Lung microvascular endothelial cell (primary cell): ENCODE measurements around the gene SP100. TPM values are rescaled to one million over a fixed set of nuclear protein-coding genes. Genes with fewer than 3 reads are reported as not detected.
A peak's percentile ranks its signal among the peaks of the same experiment; 100 is the strongest.

Experiments
- DNase-seq, 2 donors: peaks; one replicate each; pipeline versions ENCODE4 v3.0.0 to v3.0.0-alpha.2; 2010; ENCODE audit warnings: low read depth in 2 of 2
- total RNA-seq: library from RNA; depleted of rRNA; stranded (reverse); fragments of >200 nt; gene quantifications from 2 replicates; pipeline ENCODE4 v1.2.1, GENCODE V29; 2014

SP100 gene
- total RNA-seq, 1 donor from 2014 or later, result 77.8 TPM

- DNase-seq, result no peak
These were observed 126.0 kb downstream of the SP100 start for GRCh38 chr2:230541934-230542380.

DNA sequence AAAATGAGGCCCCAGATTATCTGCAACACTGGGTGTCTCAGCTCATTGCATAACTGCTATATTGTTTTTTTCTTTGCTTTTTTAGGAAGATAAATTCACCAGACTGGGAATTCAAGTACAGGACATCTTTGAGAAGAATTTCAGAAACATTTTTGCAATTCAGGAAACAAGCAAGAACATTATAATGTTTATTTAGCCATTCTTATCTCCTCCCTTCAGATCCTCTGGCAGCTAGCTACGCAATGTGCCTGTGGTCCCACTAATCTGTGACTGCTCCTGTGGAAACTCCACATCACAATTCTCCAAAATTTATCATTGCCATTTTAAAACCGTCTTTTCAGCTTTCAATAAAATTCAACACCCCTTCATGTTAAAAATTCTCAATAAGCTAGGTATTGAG, 126.8 kb downstream of the SP100 start:
- no peak for DNase-seq

DNA sequence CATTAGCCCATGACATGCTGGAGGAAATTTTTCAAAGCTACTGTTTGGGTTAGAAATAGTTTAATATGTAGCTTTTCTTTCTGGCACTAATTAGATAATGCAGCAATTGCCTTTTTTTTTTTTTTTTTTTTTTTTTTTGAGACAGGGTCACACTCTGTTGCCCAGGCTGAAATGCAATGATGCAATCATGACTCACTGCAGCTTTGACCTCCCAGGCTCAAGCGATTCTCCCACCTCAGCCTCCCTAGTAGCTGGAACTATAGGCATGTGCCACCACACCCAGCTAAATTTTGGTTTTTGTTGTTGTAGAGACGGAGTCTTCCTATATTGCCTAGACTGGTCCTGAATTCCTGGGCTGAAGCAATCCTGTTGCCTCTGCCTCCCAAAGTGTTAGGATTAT, 136.2 kb downstream of the SP100 start:
- no peak for DNase-seq

DNA sequence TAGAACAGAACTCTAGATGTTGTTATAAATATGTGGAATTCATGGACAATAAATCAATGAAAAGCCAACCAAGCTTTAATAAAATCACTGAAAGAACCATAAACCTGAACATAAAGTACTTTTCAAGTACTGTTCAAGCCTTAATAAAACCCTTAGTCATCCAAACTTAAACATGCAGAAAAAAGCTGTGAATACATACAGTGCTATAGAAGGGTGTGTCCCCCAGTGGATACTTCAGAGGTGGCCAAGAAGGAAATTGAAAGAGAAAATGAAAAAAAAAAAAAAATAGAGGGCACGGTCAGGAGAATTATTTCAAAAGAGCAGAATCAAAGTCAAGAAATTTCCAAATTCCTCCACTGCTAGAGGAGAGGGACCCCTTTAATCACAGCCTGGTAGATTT, 141.1 kb downstream of the SP100 start:
- no peak for DNase-seq

DNA sequence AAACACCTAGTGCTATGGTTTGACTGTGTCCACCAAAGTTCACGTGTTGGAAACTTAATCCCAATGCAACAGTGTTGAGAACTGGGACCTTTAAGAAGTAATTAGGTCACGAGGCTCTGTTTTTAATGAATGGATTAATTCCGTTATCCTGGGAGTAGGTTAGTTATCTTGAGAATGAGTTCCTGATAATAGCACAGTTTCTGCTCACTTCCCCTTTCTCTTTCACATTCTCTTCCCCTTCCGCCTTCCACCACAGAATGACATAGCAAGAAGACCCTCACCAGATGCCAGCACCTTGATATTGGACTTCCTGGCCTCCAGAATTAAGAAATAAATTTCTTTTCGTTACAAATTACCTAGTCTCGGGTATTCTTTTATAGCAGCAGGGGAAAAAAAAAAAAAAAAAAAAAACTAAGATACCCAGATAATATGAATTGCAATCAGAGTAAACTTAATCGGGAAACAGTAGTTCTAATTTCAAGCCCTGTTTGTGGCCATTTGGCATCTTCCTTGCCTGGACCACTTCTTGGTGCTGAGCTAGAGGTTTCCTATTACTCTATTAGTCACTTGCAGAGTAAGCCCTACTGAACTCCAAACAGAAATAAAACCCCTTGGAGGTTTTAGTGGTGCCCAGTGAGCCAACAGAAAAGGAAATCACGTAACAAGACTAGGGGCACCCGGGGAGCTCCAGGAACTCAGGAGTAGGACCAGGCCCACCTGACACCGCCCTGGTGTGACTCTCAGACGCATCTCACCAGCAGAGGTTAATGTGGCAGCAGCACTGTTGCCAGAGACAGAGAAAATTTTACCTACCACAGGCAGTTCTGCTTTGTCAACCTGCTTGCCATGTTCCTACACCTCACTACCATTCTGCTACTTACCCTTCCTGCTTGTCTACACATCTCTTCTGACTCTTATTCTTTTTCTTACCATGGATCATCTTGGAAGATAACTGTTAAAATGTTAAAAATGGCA, 149.1 kb downstream of the SP100 start:
- DNase-seq, result no peak

- no peak for DNase-seq
These were observed 153.3 kb downstream of the SP100 start for GRCh38 chr2:230569298-230569697.

DNA sequence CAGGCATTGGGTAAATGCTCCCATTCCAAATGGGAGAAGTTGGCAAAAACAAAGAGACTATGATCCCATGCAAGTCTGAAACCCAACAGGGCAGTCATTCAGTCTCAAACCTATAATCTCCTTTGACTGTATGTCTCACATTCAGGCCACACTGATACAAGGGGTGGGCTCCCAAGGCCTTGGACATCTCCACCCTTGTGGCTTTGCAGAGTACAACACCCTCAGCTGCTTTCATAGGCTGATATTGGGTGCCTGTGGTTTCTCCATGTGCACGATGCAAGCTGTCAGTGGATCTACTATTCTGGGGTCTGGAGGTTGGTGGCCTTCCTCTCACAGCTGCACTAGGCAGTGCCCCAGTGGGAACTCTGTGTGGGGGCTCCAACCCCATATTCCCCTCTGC, 155.0 kb downstream of the SP100 start:
- no peak for DNase-seq

DNA sequence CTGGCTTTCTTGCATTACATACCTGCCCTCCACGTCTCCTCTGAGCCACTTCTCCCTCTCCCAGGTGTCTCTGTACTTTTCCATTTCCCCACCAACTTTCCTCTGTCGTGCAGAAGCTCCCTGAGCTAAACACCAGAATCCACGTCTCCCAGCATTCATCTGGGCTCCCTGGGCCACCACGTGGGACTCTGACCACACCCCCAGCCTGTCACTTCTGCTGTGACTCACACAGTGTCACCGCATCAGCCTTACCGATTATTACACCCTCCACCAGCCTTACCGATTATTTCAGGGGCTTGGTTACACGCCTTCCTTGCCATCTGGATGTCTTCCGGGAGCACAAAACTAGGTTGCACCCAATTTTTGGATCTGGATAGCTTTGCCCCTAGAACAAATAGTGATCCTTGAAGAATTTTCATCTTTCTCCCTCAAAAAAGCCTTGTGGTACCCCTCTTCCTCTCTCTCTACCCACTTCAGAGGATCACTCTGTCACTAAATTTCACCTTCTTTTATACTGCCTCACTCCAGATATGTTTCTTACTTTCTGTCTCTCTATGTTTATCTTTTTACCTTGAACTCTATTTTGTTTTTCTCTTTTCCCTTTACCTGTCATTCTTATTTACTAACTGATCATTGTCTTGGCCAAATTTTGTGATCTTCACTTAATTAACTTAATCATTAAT, 159.8 kb downstream of the SP100 start:
- no peak for DNase-seq

DNA sequence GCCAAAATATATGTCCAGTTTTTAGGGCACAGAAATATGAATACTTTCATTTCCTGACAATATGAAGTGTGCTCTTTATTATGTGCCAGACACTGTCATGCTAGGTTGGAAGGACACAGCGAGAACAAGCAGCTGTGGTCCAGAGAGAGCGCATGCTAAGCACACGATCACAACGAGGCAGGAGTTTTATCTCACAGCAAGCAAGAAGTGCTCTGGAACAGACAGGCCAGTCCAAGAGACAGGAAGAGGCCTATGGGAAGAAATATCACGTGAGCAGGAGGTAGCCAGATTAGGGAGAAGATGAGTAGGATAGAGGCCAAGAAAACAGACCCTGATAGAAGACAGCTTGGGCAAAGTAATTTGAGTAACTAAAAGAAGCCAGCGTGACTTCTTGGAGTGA, 161.1 kb downstream of the SP100 start:
- no peak for DNase-seq

GRCh38 chr2:230578106-230578505, 162.1 kb downstream of the SP100 start:
- DNase-seq, result no peak

GRCh38 chr2:230582851-230583283, 166.9 kb downstream of the SP100 start:
- DNase-seq, result peak in 1 of 2 donors; percentile 46

DNA sequence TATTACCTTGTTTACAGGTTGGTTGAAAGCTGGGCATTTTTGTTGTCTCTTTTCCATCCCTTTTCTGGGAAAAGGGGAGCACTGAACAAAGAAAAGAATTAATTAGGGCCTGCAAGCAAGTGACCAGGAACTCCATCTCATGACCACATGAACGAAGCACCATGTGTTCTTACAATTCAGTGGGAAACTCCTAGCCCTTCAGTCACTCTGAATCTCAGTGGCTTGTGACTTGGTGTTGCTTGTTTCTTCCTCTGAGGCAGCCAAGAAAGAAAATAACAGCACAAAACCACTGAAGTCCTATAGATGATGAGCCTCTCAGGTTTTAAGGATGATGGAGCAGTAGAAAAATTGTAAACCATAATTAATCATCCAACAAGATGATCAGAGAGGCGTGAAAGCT, 167.6 kb downstream of the SP100 start:
- DNase-seq, result no peak

- DNase-seq, result peak in 1 of 2 donors; percentile 23
These were observed 170.5 kb downstream of the SP100 start for GRCh38 chr2:230586328-230586982.

DNA sequence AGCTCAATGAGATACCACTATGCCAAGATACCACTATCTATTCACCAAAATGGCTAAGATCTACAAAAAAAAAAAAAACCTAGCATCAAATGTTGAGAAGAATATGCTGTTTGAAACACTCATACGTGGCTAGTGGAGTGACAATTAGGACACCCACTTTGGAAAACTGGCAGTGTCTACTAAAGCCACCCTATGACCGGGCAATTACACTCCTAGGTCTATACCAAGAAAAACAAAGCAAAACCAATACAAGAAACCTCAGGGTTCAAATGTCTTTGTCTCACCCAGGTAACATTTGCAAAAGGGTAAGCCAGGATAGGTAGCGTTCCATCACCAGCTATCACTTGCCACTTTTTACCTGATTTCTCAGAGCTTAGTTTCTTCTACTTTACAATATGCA, 173.0 kb downstream of the SP100 start:
- no peak for DNase-seq

DNA sequence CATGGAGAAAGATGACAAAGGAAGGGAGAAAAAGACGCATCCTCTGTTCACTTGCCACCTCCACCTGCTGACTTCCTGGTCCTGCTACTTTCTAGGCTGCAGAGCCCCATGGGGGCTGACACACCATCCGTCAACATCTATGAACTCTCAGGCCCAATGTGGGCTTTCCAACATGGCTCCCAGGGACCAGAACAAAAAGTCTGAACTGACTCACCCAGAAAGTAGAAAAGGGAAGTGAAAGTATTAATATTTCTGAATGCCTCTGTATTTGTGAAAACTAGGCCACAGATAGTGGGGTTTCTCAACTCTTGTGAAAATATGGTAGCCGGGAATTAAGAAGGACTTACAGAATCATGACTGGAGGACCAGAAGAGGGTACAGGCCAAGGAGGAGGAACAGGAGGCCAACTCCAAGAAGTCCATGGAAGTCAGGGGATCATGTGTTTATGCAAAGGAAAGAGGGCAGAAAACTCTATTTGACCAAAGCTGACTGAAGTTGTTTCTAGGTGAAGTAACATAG, 173.6 kb downstream of the SP100 start:
- no peak for DNase-seq

GRCh38 chr2:230590333-230590732, 174.3 kb downstream of the SP100 start:
- no peak for DNase-seq

DNA sequence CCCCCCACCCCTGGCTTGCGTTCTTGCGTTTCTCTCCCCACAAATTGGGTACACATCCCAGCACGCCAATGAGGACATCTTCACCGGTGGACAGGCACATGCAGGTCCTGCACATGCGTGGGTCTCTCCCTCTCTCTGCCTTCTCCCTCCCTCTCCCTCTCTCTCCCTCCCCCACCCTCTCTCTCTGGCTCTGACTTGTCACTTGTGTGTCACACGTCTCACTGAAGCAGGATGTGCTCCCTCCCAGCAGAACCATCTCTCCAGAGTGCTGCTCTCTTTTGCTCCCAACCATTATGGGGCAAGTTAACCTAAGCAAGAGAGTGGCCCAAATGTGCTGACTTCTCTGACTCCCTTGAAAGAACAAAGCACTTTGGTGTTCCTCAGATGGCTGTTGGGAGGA, 175.8 kb downstream of the SP100 start:
- DNase-seq, result no peak

- no peak for DNase-seq
These were observed 176.8 kb downstream of the SP100 start for GRCh38 chr2:230592775-230593174.
